GM18867 (cell line): ENCODE data around the gene FBF1.
"Not testable (repeated sequence)": the region's sequence is repeated elsewhere in the genome, so short reads cannot be mapped to it uniquely, and the experiment has no call there.

Experiments used
- ATAC-seq: cut with Tn5 transposase; IDR thresholded peaks from one replicate; pipeline ENCODE4 v1.9.1; 2021; ENCODE audit warnings: mild to moderate bottlenecking, moderate library complexity; ENCODE audit not compliant: unreplicated experiment

Gene FBF1

DNA sequence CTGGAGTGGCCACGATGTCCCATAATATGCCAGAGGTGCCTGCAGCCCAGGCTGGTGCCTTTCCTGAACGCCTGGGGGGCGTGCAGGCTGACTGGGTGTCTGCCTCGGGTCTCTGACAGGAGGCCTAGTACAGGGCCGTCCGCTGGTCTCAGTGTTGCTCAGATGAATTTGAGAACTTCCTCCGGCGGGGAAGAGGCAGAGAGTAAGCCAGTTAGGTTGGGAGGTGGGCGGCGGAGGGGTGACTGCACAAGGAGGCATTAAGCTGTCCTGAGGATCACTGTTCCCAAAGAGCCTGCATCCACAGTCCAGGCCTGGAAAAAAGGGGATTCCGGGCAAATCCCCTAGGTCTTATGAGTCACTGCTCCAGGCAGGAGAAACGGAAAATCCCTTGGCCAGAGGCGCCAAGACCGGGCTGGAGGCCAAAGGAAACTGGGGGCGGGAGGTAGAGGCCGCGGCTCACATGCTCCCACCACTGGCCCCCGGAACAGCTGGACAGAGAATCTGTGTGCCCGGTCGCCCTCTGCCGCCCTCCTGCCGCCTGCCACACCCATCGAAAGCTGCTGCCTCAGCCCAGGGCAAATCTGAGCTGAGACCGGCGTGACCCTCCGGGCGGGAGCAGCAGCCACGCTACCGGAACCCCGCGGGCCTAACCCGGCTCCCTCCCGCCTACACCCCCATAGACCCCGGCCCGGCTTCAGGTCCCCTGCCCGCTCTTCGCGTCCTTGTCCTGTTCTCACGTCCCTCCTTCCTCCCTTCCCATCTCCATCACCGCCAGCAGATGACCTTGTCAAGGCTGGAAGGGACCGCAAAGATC, 63.7 kb downstream of the FBF1 start:
- ATAC-seq: peak; percentile 5

DNA sequence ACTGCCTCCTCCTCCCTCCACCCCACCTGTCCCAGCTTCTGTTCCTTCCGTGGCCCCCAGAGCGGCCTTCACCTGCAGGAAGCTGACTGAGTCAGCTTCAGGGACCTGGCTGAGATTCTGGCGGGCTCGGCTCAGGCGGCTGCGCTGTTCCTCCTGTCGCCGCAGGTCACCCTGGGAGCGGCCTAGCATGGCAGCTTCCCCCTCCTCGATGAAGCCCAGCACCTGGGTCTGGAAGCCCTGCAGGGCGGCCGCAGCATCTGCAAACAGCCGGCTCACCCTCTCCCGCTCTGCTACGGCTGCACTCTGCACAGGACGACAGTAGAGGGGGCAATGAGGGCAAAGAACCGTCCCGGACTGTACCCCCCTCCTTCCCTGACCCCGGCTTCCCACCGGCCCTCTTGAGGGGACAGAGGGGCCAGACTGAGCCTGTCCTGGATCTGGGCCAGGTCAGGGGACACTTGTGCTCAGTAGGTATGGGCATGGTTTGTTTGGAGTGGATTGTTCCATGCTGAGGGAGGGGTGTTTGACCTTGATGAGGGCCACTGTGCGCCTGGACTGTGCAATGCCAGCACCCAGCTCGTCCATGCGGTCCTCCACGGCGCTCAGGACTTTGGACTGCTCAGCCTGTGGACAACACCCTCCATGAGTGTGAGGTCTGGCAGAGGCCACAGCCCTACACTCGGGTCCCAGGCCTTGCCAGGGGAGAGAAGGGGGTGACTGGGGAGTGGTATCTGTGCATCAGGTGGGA, 64.5 kb downstream of the FBF1 start:
- ATAC-seq: no peak

DNA sequence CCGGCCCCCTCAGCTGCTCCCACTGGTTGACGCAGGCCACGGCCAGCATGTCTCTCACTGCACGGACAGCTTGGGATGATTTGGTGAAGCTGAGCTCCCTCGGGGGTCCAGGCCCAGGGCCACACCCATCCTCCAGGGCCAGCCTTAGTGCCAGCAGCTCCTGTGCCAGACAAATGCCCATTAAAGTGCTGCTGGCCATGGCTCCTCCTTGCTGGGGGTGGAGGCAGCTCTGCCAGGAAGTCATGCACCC, 65.0 kb downstream of the FBF1 start:
- ATAC-seq: no peak

DNA sequence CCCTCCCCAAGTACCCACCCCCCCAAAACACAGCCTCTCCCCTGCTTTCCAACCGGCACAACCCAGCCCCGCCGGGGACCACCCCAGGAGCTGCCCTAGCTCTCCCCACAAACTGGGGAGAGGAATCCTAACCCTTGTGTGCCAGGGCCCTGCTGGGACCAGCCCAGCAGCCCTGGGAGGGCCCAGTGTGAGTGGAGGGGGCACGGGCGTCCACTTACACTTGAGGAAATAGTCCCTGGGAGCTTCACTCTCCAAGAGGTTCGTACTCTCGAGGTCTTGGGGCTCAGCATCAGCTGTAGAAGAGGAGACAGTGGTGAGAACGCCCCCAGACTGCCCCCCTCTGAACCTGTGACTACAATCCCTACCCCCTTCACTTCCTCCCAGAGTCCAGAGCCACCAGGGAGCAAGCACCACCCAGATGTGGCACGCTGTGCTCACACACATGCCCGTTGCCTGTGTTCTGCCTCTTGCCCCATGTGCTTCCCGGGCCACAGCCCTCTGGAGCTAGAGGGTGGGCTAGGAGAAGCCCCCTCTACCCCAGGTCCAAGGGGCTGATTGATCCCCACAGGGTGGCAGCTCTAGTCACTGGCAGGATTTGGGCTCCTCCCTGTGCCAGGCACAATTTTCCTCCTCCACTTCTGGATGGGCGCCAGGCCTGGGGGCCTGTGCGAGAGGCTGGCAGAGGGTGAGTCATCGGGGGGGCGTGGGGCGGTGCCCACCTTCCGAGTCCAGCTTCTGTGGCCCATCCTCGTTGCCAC, 65.5 kb downstream of the FBF1 start:
- no peak for ATAC-seq

DNA sequence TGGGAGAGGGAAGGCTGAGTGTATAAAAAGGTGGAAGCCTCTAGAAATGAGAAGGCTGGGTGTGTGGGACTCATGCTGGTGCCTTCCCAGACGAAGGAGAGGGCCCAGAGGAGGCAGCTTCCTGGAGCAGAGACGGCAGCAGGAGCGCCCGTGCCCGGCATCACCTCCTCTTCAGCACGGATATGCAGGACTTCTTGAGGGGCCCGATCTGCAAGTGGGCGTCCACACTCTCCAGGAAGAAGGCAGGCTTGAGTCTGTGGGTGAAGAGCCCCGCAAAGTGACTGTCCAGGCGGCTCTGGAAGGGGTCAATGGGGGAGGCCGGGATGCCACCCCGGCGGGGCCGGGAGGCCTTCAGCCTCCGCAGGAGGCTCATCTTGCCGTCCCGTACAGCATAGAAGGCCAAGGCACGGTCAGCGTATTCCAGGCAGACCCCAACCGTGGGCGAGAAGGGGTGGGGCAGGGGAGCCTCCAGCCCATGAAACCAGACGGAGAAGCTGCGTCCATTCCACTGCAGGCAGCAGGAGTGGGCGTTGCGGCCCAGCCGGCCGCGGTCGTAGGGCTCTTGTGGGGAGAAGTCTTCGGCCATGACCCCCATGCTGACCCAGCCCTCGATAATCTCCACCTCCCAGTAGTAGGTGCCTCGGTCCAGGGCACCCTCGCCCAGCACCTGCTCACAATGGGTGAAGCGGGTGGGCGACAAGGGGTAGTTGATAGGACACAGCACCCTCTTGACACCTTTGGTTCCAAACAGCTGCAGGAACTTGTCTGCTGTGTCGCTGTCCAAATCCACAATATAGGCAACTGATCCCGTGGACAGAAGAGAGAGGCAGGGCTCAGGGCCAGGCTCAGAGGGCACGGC, 66.3 kb downstream of the FBF1 start:
- ATAC-seq: no peak

DNA sequence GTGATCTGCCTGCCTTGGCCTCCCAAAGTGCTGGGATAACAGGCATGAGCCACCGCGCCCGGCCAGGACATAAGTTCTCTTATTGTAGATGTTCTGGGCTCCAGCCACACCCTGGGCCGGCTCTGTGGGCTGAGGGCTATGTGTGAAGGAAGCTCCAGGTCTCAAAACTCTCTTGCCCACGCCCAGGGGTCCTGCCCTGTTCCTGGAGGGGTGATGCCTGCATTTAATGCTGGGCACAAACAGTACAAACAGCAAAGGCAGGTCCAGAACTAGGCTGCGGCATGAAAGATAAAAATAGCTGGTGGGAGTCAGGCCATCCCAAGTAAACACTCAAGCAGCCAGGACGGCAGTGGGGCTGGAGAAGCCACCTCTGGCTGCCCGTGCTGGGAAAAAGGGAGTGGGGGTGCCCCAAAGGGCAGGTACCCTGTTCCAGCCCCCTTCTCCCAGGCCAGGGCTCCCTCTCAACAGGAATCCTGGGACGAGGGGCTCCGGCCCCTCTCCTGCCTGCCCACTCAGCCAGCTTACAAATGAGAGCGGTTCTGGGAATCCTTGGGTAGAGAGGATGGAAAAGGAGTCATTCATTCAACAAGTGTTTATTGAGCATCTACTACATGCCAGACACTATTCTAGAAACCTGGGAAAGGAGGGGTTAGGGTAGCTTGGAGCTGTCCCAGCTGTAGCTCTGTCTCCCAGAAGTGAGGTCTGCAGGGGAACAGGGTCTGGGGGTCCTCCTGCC, 67.1 kb downstream of the FBF1 start:
- no peak for ATAC-seq

DNA sequence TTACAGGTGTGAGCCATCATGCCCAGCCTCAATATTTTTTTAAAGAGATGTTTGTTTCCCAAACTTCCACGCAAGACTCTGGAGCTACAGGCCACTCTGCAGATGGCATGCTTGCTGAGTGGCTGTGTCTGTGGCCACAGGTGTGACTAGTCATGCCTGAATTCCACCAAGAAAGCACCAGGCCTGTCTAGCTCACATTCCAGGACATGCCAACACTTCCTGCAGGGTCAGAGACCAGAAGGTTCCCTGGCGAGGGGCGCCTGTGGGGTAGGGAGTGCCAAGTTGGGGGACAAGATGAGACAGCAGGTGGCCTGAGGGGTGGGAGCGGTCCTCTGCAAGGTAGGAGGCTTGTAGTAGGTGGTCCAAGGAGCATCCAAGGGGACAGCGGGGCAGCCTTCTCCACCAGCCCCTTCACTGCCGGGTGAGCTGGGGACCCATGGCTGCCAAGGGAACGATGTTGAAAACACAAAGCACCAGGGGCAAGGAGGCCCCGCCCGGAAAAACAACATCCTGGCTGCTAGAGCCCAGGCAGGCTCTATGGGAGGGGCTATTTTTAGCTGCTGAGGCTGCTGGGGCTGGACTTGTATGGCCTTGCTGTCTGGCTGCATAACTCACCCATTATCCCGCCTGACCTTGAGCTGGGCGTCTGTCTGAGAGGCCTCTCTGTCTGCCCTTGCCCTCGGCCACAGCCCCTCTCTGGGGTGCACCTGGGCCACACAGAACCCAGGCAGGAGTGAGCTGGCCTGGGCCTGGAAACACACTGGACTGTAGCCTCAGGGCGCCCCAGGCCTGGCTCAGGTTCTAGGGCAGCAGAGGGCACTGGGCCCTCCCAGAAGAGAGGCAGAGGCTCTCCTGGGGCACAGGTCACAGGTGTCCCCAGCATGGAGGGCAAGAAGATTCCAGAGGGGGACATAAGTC, 68.1 kb downstream of the FBF1 start:
- ATAC-seq: no peak

DNA sequence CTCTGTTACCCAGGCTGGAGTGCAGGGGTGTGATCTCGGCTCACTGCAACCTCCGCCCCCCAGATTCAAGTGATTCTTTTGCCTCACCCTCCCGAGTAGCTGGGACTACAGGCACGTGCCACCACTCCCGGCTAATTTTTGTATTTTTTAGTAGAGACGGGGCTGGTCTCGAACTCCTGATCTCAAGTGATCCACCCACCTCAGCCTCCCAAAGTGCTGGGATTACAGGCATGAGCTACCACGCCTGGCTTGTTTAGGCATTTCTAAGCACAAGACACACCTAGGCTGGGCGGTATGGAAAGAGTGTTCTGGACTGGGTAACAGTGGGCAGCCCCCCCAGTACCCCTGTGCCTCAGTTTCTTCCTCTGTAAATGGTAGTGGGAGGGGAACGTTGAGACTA, 70.6 kb downstream of the FBF1 start:
- not testable (repeated sequence) for ATAC-seq

DNA sequence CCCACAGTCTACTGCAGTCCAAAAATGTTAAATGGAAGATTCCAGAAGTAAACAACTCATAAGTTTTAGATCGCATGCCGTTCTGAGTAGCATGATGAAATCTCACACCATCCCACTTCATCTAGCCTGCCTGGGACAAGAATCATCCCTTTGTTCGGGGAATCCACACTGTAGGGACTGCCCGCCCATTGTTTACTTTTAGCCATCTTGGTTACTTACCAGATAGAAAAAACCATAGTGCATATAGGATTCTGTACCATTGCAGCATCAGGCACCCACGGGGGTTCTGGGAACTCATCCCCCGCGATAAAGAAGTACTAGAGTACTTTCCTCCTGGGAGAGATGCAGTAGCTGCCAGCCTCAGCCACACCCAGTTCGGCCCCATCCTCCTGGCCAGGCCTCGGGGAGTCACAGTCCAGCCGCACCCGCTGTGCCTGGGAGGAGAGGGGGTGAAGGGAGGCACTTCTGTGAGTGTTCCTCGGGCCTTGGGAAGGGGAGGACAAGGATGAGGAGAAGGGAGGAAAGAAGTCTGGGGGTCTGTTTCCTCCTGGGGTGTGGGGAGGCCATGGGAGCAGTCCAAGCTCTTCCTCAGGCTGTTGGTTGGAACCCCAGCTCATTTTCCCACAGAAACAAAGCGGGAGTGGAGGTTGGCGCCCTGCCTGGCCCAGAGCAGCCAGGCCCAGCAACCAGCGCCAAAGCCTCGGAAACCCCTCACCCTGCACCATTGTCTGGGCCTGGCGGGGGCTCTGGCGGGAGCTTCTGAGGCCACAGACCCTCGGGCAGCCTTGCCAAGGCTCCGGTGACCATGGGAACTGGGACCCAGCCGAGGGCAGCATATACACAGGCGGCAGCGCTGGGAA, 71.3 kb downstream of the FBF1 start:
- ATAC-seq: no peak

DNA sequence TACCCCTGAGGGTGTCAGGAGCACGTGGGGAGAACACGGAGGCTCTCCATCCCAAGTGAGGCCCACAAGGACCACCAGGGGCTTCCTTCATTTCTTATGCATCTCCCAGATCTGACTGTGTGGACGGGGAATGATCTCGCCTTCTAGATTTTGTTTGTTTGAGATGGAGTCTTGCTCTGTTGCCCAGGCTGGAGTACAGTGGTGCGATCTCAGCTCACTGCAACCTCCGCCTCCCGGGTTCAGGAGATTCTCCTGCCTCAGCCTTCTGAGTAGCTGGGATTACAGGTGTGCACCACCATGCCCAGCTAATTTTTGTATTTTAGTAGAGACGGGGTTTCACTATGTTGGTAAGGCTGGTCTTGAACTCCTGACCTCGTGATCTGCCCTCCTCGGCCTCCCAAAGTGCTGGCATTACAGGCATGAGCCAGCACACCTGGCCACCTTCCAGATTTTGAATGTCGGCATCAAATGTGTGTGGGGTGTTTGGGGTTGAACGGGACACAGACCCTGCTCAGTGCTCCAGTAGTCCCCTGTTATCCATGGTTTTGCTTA, 72.0 kb downstream of the FBF1 start:
- not testable (repeated sequence) for ATAC-seq

DNA sequence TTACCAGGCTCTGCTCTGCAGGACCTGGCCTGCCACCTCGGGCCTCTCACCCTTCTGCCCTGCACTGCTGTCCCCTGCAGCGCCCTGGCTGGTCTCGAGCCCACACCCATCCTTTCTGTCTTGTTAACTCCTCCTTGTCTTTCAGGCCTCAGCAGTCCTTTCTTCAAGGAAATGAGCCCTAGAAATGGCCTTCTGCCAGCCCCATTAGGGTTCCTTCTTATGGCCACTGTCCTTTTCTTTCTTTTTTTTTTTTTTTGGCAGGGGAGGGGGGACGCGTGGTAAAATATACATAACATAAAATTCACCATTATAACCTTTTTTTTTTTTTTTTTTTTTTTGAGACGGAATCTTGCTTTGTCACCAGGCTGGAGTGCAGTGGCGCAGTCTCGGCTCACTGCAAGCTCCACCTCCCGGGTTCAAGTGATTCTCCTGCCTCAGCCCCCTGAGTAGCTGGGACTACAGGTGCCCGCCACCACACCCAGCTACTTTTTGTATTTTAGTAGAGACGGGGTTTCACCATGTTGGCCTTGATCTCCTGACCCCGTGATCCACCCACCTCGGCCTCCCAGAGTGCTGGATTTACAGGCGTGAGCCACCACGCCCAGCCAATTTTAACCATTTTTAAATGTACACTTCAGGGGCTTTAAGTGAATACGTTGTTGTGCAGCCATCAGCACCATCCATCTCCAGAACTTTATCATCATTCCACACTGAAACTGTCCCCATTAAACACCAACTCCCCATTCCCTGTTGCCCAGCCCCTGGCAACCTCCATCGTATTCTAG, 75.2 kb downstream of the FBF1 start:
- not testable (repeated sequence) for ATAC-seq

DNA sequence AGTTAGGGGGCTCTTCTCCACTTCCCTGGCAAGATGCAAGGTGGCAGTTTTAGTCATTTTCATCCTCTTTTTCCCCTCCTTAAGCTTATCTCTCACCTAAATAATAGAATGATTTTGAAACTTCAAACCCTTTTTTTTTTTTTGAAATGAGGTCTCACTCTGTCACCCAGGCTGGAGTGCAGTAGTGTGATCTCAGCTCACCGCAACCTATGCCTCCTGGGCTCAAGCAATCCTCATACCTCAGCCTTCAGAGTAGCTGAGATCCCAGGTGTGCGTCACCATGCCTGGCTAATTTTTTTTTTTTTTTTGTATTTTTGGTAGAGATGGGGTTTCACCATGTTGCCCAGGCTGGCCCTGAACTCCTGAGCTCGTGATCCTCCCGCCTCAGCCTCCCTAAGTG, 76.0 kb downstream of the FBF1 start:
- peak; percentile 19 for ATAC-seq

DNA sequence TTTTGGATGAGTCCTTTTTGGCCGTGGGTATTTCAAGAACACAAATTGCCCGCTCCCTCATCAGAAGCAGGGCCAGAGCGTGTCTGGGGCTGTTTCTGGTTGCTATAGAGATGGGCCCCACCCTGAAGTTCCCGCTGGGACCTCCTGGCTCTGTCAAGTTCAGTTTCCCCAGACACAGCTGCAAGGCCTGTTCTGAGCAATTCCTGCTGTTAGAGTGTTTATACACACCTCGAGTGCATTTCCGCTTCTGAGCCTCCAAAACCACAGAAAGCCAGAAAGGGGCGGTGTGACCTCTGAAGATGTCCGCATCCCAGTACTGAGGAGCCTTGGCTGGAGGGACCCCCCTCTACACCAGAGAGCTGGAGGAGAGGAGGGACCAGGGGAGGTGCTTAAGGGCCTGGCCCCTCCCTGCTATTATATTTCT, 76.4 kb downstream of the FBF1 start:
- ATAC-seq: peak; percentile 85

DNA sequence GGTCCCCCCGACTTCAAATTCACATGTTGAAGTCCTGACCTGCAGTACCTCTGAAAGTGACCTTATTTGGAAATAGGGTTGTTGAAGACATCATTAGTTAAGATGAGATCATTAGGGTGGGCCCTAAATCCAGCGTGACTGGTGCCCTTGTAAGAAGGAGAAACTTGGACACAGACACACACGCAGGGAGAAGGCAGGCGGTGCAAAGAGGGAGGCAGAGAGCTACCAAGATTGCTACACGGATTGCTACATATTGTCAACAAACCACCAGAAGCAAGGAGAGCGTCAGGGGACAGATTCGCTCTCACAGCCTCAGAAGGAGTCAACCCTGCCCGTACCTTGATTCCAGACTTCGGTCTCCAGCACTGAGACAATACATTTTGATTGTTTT, 78.9 kb downstream of the FBF1 start:
- ATAC-seq: no peak
